Fibroblast of villous mesenchyme (primary cell): ENCODE data around the gene AAGAB. TPM values are rescaled to one million over a fixed set of nuclear protein-coding genes. Genes with fewer than 3 reads are reported as not detected.
A peak's percentile ranks its signal among the peaks of the same experiment; 100 is the strongest.

Experiments
- DNase-seq: peaks from one replicate; pipeline ENCODE4 v3.0.0-alpha.2; 2010; ENCODE audit warnings: low read depth
- H3K4me3 ChIP-seq: 2 replicates; pipeline ENCODE4 v1.5.1; 2011; ENCODE audit warnings: low read depth, mild to moderate bottlenecking, low read length
- total RNA-seq: library from RNA; depleted of rRNA; stranded (reverse); fragments of >200 nt; gene quantifications from 2 replicates; pipeline ENCODE4 v1.2.3, GENCODE V29; 2012
- TF ChIP-seq, protein P1 (sequence below): IDR thresholded peaks from 2 replicates; pipeline ENCODE4 v1.5.1; 2012; ENCODE audit warnings: low read depth, mild to moderate bottlenecking, low read length; ENCODE audit not compliant: insufficient read depth

The AAGAB gene
- total RNA-seq, 1 donor: 50.1 TPM

DNA sequence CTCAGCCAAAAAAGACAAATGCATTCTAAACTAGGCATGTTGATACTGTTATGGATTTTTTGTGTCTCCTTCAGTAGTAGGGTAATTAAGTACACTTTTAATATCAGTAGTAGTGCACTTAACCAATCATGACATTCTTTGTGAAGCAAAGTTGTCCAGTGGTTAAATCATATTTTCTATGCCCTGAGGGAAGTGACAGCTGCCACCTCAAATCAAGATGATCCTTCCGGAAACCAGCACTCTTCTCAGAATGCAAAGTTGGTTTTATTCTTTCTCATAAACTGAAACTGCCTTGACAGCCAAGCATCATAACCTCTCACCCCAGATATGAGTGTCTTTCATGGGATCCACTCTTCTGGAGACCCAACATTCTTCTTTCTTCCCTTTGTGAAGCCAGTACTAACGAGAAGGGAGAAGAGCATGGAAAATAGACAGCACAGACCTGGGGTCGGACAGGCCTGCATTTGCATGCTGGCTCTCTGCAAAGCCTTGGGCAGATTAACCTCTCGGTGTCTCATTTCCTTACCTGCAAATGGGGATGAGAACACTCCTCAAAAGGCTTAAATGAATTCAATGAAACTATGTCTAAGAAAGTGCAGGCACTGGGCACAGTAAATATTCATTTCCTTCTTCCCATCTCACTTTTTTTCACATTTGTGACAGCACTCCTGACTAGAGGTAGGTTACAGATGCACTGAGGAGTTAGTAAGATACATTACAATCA lies 13.2 kb downstream of the AAGAB start:
- no peak for DNase-seq
- H3K4me3 ChIP-seq: no peak overlapping the region
- TF ChIP-seq, protein P1, sequence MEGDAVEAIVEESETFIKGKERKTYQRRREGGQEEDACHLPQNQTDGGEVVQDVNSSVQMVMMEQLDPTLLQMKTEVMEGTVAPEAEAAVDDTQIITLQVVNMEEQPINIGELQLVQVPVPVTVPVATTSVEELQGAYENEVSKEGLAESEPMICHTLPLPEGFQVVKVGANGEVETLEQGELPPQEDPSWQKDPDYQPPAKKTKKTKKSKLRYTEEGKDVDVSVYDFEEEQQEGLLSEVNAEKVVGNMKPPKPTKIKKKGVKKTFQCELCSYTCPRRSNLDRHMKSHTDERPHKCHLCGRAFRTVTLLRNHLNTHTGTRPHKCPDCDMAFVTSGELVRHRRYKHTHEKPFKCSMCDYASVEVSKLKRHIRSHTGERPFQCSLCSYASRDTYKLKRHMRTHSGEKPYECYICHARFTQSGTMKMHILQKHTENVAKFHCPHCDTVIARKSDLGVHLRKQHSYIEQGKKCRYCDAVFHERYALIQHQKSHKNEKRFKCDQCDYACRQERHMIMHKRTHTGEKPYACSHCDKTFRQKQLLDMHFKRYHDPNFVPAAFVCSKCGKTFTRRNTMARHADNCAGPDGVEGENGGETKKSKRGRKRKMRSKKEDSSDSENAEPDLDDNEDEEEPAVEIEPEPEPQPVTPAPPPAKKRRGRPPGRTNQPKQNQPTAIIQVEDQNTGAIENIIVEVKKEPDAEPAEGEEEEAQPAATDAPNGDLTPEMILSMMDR: no peak

DNA sequence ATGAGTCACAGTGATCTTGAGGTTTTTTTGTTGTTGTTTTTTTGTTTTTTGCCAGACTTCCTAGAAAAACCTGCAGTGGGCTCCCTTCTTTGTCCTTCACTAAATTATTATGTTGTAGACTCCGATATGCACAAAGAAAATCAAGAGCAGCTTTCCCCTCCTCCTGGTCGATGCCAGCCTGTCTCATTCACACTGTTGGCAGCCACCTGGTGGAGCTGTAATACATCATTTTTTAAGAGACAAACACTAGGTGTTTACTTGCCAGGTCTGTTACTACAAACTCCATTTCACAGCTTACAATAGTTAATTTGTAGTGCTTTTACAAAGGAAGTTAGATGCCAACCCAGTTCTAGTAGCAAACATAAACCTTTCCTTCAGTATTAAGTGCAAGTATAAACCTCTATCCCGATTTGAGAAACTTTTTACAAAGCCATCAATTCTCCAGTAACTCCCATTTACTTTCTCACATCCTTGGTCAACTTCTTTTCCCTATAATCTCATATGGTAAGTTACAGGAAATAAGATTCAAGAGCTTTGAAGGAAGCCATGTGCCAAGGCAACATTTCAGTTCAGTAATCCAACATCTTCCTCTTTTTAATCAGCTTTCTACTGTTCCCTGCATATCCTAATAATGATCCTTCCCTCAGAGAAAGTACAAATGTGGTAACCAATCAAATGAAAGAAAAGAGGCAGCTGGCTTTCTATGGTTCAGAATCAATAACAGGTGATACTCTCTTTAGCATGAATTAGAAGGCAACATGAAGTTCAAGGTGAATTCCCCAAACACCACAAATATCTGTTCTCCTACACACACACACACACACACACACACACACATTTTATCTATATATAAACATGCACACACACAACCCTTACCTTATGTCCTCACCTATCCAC lies 14.0 kb downstream of the AAGAB start:
- TF ChIP-seq, protein P1: peak; percentile 7
- no peak overlapping the region for H3K4me3 ChIP-seq
- DNase-seq: no peak

DNA sequence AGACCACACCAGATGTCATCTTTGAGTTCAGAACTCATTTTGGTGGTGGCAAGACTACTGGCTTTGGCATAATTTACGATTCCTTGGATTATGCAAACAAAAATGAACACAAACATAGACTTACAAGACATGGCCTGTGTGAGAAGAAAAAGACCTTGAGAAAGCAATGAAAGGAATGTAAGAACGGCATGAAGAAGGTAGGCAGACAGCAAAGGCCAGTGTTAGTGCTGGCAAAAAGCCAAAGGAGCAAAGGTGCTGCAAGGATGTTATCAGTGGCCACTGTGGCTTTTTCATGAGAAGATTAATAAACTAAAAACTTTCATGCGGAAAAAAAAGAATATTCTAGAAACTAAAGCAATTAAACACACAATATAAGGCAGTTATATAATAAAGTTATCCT lies 21.9 kb downstream of the AAGAB start:
- DNase-seq: no peak
- TF ChIP-seq, protein P1: no peak
- H3K4me3 ChIP-seq: no peak overlapping the region

DNA sequence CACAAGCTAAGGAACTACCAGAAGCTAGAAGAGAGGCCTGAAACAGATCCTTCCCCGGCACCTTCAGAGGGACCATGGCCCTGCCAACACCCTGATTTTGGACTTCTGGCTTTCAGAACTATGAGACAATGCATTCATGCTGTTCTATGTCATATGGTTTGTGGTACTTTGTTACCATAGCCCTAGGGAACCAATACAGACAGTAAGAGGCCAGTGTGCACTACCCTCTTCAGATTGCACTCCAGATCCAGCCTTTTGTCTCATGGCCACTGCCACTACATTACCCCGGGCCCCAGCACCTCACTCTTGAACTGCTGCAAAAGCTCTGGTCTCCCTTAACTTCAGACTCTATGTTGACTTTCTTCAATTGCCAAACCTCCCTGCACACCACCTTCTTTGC lies 24.0 kb downstream of the AAGAB start:
- TF ChIP-seq, protein P1: no peak
- no peak overlapping the region for H3K4me3 ChIP-seq
- no peak for DNase-seq

DNA sequence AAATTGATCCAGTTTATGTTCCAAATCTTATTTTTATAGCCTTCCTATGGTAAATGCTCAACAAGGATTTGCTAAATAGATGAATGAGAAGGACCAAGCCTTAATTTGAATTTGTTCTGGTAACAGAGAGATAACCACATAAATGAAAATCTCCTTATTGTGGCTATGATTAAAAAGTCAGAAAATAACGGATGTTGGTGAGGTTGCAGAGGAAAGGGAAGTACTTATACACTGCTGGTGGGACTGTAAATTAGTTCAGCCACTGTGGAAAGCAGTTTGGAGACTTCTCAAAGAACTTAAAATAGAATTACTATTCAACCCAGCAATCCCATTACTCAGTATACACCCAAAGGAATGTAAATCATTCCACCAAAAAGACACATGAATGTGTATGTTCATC lies 26.2 kb downstream of the AAGAB start:
- no peak for DNase-seq
- TF ChIP-seq, protein P1: no peak
- no peak overlapping the region for H3K4me3 ChIP-seq

DNA sequence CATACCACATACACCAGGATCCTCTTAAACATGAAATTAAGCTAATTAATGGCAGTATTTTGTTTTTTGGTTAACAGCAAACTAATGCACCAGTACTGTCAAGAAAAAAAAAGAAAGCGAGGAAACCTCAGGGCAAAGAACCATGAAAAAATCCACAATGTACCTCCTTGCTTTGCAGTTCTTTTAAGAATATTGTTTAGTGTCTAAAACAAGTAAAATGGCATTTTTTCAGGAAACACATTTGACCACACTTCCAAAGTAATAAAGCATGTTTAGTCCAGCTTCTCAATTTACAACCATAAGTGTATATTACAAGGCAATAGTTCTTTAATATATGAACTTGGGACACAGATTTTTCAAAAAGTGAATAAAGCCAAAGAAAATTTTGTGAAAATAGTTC lies 26.6 kb downstream of the AAGAB start:
- no peak overlapping the region for H3K4me3 ChIP-seq
- DNase-seq: no peak
- TF ChIP-seq, protein P1: no peak
